Liver (tissue), 3 donors: ENCODE results near the gene LSMEM2.

Experiments used
- CTCF ChIP-seq: fragments of 150-350 bp; IDR thresholded peaks from 2 replicates; pipeline ENCODE4 v1.5.1; 2017; ENCODE audit warnings: improper control_type of control experiment, low read depth, low read length; ENCODE audit not compliant: missing input control
- EGR1 ChIP-seq, 2 donors: IDR thresholded peaks; 2 replicates each; pipeline ENCODE4 v1.6.1; 2016 to 2018; ENCODE audit warnings: antibody characterized with exemption in 2 of 2, low read depth in 2 of 2
- MAX ChIP-seq: IDR thresholded peaks from 2 replicates; pipeline ENCODE4 v1.6.1; 2016; ENCODE audit warnings: antibody characterized with exemption
- RAD21 ChIP-seq, 2 donors: IDR thresholded peaks; 2 replicates each; pipeline ENCODE4 v1.6.1; 2016; ENCODE audit warnings: antibody characterized with exemption in 2 of 2, mild to moderate bottlenecking in 2 of 2
- REST ChIP-seq: IDR thresholded peaks from 2 replicates; pipeline ENCODE4 v1.6.1; 2016; ENCODE audit warnings: antibody characterized with exemption, mild to moderate bottlenecking
- ZBTB33 ChIP-seq: IDR thresholded peaks from 2 replicates; pipeline ENCODE4 v1.6.1; 2016; ENCODE audit warnings: antibody characterized with exemption
- donor health status: healthy.
- donor health status: healthy.

GRCh38 chr3:50248387-50248786 lies 30.5 kb upstream of the LSMEM2 start:
- TF ChIP-seq MAX (no peak), RAD21 (IDR thresholded peaks at IDR 0.05) (no peak), CTCF (no peak), REST (no peak), EGR1 (IDR thresholded peaks at IDR 0.05; ENCODE audit: low read depth in 2 of 2) (no peak), ZBTB33 (no peak)
